MM.1S (cell line): ENCODE measurements around the gene ALPK3.

ENCODE experiments used
- DNase-seq: peaks from one replicate; pipeline ENCODE4 v3.0.0-alpha.2; 2015
- H2AFZ ChIP-seq: fragments of 300-600 bp; sonication (generic); 2 replicates; pipeline ENCODE4 v1.6.0; 2016; ENCODE audit warnings: antibody characterized with exemption, low read length
- H3F3A ChIP-seq: fragments of 300-600 bp; sonication (generic); 2 replicates; pipeline ENCODE4 v1.6.1; 2016; ENCODE audit warnings: mild to moderate bottlenecking, antibody characterized with exemption, low read length, moderate library complexity, mixed read lengths; ENCODE audit not compliant: insufficient read depth
- H3K27ac ChIP-seq: fragments of 300-600 bp; sonication (generic); 2 replicates; pipeline ENCODE4 v1.5.1; 2016; ENCODE audit warnings: mild to moderate bottlenecking, low read length
- H3K27me3 ChIP-seq: fragments of 300-600 bp; sonication (generic); replicated peaks from 2 replicates; pipeline ENCODE4 v1.6.0; 2016; ENCODE audit warnings: low read length; ENCODE audit not compliant: insufficient read depth
- H3K36me3 ChIP-seq: fragments of 300-600 bp; sonication (generic); replicated peaks from 2 replicates; pipeline ENCODE4 v1.6.1; 2016; ENCODE audit warnings: mild to moderate bottlenecking, low read length, mixed read lengths; ENCODE audit not compliant: insufficient read depth
- H3K4me1 ChIP-seq: fragments of 300-600 bp; sonication (generic); 2 replicates; pipeline ENCODE4 v1.6.1; 2016; ENCODE audit warnings: low read length, mixed read lengths
- H3K4me2 ChIP-seq: fragments of 300-600 bp; sonication (generic); 2 replicates; pipeline ENCODE4 v1.6.0; 2016; ENCODE audit warnings: low read depth, low read length
- H3K4me3 ChIP-seq: fragments of 300-600 bp; sonication (generic); 2 replicates; pipeline ENCODE4 v1.5.1; 2016; ENCODE audit warnings: low read length, mixed read lengths
- H3K79me2 ChIP-seq: fragments of 300-600 bp; sonication (generic); 2 replicates; pipeline ENCODE4 v1.6.1; 2016; ENCODE audit warnings: mixed run types, low read length, mixed read lengths
- H3K9ac ChIP-seq: fragments of 300-600 bp; sonication (generic); 2 replicates; pipeline ENCODE4 v1.6.1; 2016; ENCODE audit warnings: low read length, mixed read lengths
- H3K9me2 ChIP-seq: fragments of 300-600 bp; sonication (generic); replicated peaks from 2 replicates; pipeline ENCODE4 v1.6.1; 2016; ENCODE audit warnings: mild to moderate bottlenecking, low read length, mixed read lengths; ENCODE audit not compliant: insufficient read depth
- H3K9me3 ChIP-seq: fragments of 300-600 bp; sonication (generic); replicated peaks from 2 replicates; pipeline ENCODE4 v1.6.1; 2016; ENCODE audit warnings: mild to moderate bottlenecking, low read length, mixed read lengths; ENCODE audit not compliant: insufficient read depth
- H4K20me1 ChIP-seq: fragments of 300-600 bp; sonication (generic); 2 replicates; pipeline ENCODE4 v1.6.1; 2016; ENCODE audit warnings: mild to moderate bottlenecking, low read length, moderate library complexity, mixed read lengths; ENCODE audit not compliant: insufficient read depth
- EZH2 ChIP-seq: fragments of 300-600 bp; sonication (generic); optimal IDR thresholded peaks from 2 replicates; pipeline ENCODE3; 2017; ENCODE audit warnings: low read depth, mild to moderate bottlenecking, antibody characterized with exemption, low read length, mixed read lengths
- EZH2phosphoT487 ChIP-seq: fragments of 300-600 bp; sonication (generic); IDR thresholded peaks from 2 replicates; pipeline ENCODE4 v1.6.1; 2018; ENCODE audit warnings: antibody characterized with exemption, low read length
- TF ChIP-seq, protein P1 (sequence below): fragments of 300-600 bp; sonication (generic); IDR thresholded peaks from 2 replicates; pipeline ENCODE4 v1.5.1; 2016; ENCODE audit warnings: antibody characterized with exemption, low read length, mixed read lengths

The ALPK3 gene

GRCh38 chr15:84783493-84784251 is 33.5 kb upstream of the ALPK3 start:
- H3K4me3 ChIP-seq, result no peak overlapping the region
- no peak overlapping the region for H3K9ac ChIP-seq
- no peaks in the 10 kb centered on the region for H3K9me3 ChIP-seq
- H3K79me2 ChIP-seq, result peaks cover 92% of the 10 kb centered on the region
- no peak for DNase-seq
- no peaks in the 10 kb centered on the region for H3K9me2 ChIP-seq
- peaks cover 17% of the 10 kb centered on the region for H3K4me1 ChIP-seq
- no peaks in the 10 kb centered on the region for H3K27me3 ChIP-seq
- no peaks in the 10 kb centered on the region for H3F3A ChIP-seq
- H3K36me3 ChIP-seq, result peaks cover 10% of the 10 kb centered on the region; the same call in 1 of the 2 replicates
- no peak overlapping the region for H3K27ac ChIP-seq
- no peak overlapping the region for H2AFZ ChIP-seq
- 0 out of 2 replicates have a peak, but pooled peaks cover 3% of the 10 kb centered on the region for H4K20me1 ChIP-seq
- no peak for TF ChIP-seq EZH2
- TF ChIP-seq, protein P1, sequence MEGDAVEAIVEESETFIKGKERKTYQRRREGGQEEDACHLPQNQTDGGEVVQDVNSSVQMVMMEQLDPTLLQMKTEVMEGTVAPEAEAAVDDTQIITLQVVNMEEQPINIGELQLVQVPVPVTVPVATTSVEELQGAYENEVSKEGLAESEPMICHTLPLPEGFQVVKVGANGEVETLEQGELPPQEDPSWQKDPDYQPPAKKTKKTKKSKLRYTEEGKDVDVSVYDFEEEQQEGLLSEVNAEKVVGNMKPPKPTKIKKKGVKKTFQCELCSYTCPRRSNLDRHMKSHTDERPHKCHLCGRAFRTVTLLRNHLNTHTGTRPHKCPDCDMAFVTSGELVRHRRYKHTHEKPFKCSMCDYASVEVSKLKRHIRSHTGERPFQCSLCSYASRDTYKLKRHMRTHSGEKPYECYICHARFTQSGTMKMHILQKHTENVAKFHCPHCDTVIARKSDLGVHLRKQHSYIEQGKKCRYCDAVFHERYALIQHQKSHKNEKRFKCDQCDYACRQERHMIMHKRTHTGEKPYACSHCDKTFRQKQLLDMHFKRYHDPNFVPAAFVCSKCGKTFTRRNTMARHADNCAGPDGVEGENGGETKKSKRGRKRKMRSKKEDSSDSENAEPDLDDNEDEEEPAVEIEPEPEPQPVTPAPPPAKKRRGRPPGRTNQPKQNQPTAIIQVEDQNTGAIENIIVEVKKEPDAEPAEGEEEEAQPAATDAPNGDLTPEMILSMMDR, result no peak
- no peak for TF ChIP-seq EZH2phosphoT487
- H3K4me2 ChIP-seq, result no peak overlapping the region

GRCh38 chr15:84784262-84784661 is 32.9 kb upstream of the ALPK3 start:
- no peak overlapping the region for H3K4me3 ChIP-seq
- no peak overlapping the region for H3K27ac ChIP-seq
- no peaks in the 10 kb centered on the region for H3K9me3 ChIP-seq
- TF ChIP-seq, protein P1, result no peak
- no peak for TF ChIP-seq EZH2
- no peak for TF ChIP-seq EZH2phosphoT487
- H3K4me2 ChIP-seq, result no peak overlapping the region
- 0 out of 2 replicates have a peak, but pooled peaks cover 3% of the 10 kb centered on the region for H4K20me1 ChIP-seq
- no peak overlapping the region for H3K9ac ChIP-seq
- DNase-seq, result no peak
- H3K27me3 ChIP-seq, result no peaks in the 10 kb centered on the region
- peaks cover 12% of the 10 kb centered on the region; the same call in 1 of the 2 replicates for H3K36me3 ChIP-seq
- no peak overlapping the region for H2AFZ ChIP-seq
- H3F3A ChIP-seq, result no peaks in the 10 kb centered on the region
- H3K9me2 ChIP-seq, result no peaks in the 10 kb centered on the region
- H3K4me1 ChIP-seq, result peaks cover 18% of the 10 kb centered on the region
- peaks cover 93% of the 10 kb centered on the region for H3K79me2 ChIP-seq

DNA sequence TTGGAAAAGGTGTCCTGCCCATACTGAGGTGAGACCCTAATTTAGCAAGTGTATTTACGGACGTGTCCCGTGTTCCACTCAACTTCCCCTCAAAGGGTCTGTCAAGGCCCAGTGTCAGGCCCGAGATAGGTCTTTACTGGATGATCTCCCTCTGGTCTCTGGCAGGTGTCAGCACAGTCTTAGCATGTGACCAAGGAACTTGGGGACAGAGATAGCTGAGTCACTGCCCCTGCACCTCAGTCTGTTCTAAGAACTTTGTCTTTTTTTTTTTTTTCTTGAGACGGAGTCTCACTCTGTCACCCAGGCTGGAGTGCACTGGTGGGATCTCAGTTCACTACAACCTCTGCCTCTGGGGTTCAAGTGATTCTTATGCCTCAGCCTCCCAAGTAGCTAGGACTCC is 32.1 kb upstream of the ALPK3 start:
- no peaks in the 10 kb centered on the region for H3F3A ChIP-seq
- no peak for DNase-seq
- TF ChIP-seq EZH2, result no peak
- TF ChIP-seq, protein P1, result no peak
- TF ChIP-seq EZH2phosphoT487, result no peak
- no peaks in the 10 kb centered on the region for H3K9me2 ChIP-seq
- H2AFZ ChIP-seq, result no peak overlapping the region
- H3K79me2 ChIP-seq, result peaks cover 94% of the 10 kb centered on the region
- H3K4me2 ChIP-seq, result no peak overlapping the region
- H3K9me3 ChIP-seq, result no peaks in the 10 kb centered on the region
- 0 out of 2 replicates have a peak, but pooled peaks cover 3% of the 10 kb centered on the region for H4K20me1 ChIP-seq
- peaks cover 18% of the 10 kb centered on the region for H3K4me1 ChIP-seq
- no peak overlapping the region for H3K9ac ChIP-seq
- H3K27me3 ChIP-seq, result no peaks in the 10 kb centered on the region
- H3K27ac ChIP-seq, result no peak overlapping the region
- H3K36me3 ChIP-seq, result peaks cover 13% of the 10 kb centered on the region; the same call in 1 of the 2 replicates
- H3K4me3 ChIP-seq, result no peak overlapping the region
